Subcutaneous adipose tissue (tissue), 4 donors: ENCODE results near the gene FIS1. TPM values are rescaled to one million over a fixed set of nuclear protein-coding genes. Genes with fewer than 3 reads are reported as not detected.

ENCODE experiments used
- CTCF ChIP-seq: fragments of 450-650 bp; IDR thresholded peaks from one replicate; pipeline ENCODE4 v1.5.1; 2016; ENCODE audit warnings: low read depth, mild to moderate bottlenecking, control low read depth, antibody characterized with exemption, moderate library complexity
- small RNA-seq: library from RNA; depleted of rRNA; stranded (forward); fragments of <200 nt; gene quantifications from one replicate; pipeline ENCODE3, GENCODE V24; 2016
- total RNA-seq, 4 donors: library from RNA; depleted of rRNA; stranded (reverse); fragments of >200 nt; gene quantifications; one replicate each; pipeline ENCODE4 v1.1.0, GENCODE V29; 2016

FIS1 gene
- total RNA-seq, 4 donors from 2014 or later: 193 to 369 (median 258) TPM

- no peak for TF ChIP-seq CTCF
Measured at GRCh38 chr7:101197991-101198390, 46.9 kb downstream of the FIS1 start.

- TF ChIP-seq CTCF: no peak
Measured at GRCh38 chr7:101195884-101196283, 49.0 kb downstream of the FIS1 start.

Small RNAs within 50 kb of the gene (small RNA-seq; reads per million reads assigned to genes)
- gene RNU6-1104P: not detected

Other genes with a start within 250 kb of the FIS1 start
- under 1 TPM in 1 of 4 donors, not detected in 3; under 0.01 TPM for gene MUC17, start 225.0 kb downstream of the FIS1 start, total RNA-seq
- gene TRIM56, start 159.6 kb downstream of the FIS1 start, total RNA-seq: 10 to 100 TPM; 11.9 to 47.1 (median 15.3) TPM
- gene SERPINE1, start 118.0 kb downstream of the FIS1 start, total RNA-seq: 10 to 100 TPM in 2 of 4 donors, 1 to 10 TPM in 2; 6.0 to 25.5 (median 11.4) TPM
- 10 to 100 TPM in 3 of 4 donors, 1 to 10 TPM in 1; 7.7 to 42.2 (median 23.8) TPM for gene AP1S1, start 90.6 kb downstream of the FIS1 start, total RNA-seq
- not detected for gene VGF, start 79.5 kb downstream of the FIS1 start, total RNA-seq
- not detected for gene NAT16, start 64.8 kb downstream of the FIS1 start, total RNA-seq
- gene MOGAT3, start 44.0 kb downstream of the FIS1 start, total RNA-seq: not detected
- gene PLOD3, start 27.5 kb downstream of the FIS1 start, total RNA-seq: 10 to 100 TPM; 35.7 to 45.0 (median 42.6) TPM
- gene ZNHIT1, start 26.9 kb downstream of the FIS1 start, total RNA-seq: 100 to 1,000 TPM in 1 of 4 donors, 10 to 100 TPM in 3; 54.0 to 115 (median 92.2) TPM
- gene CLDN15, start 7.3 kb downstream of the FIS1 start, total RNA-seq: 10 to 100 TPM; 12.1 to 29.8 (median 17.9) TPM
- gene IFT22, start 76.7 kb upstream of the FIS1 start, total RNA-seq: 10 to 100 TPM; 10.4 to 17.8 (median 15.7) TPM
- gene COL26A1, start 117.8 kb upstream of the FIS1 start, total RNA-seq: not detected